ENCODE data around the gene FNBP1.
"Not testable (repeated sequence)": the region's sequence is repeated elsewhere in the genome, so short reads cannot be mapped to it uniquely, and the experiment has no call there.

FNBP1 gene

GRCh38 chr9:130010151-130010988 is 32.6 kb downstream of the FNBP1 start:
- Histone ChIP-seq H3K9me3 (ENCODE audit: control insufficient read depth in 5 of 5, low read length in 5 of 5) (peaks cover 0 to 5% (median 0%) of the 10 kb centered on the region in 5 donors), H3K27ac (ENCODE audit: low read depth, low read length) (no peak overlapping the region), H3K4me1 (ENCODE audit: control insufficient read depth in 5 of 5, insufficient read depth in 5 of 5, low read length in 5 of 5) (no peaks in the 10 kb centered on the region), H3K36me3 (ENCODE audit: control insufficient read depth in 5 of 5, insufficient read depth in 5 of 5, low read length in 5 of 5) (no peaks in the 10 kb centered on the region), H3K4me3 (ENCODE audit: low read depth in 1 of 5, low read length in 5 of 5) (no peak overlapping the region), H3K27me3 (ENCODE audit: control insufficient read depth in 5 of 5, insufficient read depth in 4 of 5, low read length in 5 of 5) (no peaks in the 10 kb centered on the region), H3K9ac (ENCODE audit: low read length in 5 of 5) (no peak overlapping the region)

- not testable (repeated sequence) for H3K4me3 ChIP-seq (ENCODE audit: low read depth in 1 of 5, low read length in 5 of 5); H3K27ac ChIP-seq (ENCODE audit: low read depth, low read length); H3K4me1 ChIP-seq (ENCODE audit: control insufficient read depth in 5 of 5, insufficient read depth in 5 of 5, low read length in 5 of 5); H3K9ac ChIP-seq (ENCODE audit: low read length in 5 of 5); H3K36me3 ChIP-seq (ENCODE audit: control insufficient read depth in 5 of 5, insufficient read depth in 5 of 5, low read length in 5 of 5); H3K27me3 ChIP-seq (ENCODE audit: control insufficient read depth in 5 of 5, insufficient read depth in 4 of 5, low read length in 5 of 5); H3K9me3 ChIP-seq (ENCODE audit: control insufficient read depth in 5 of 5, low read length in 5 of 5)
These were observed 33.4 kb downstream of the FNBP1 start for GRCh38 chr9:130009546-130009945.

GRCh38 chr9:130008538-130008937 is 34.5 kb downstream of the FNBP1 start:
- H3K4me1 ChIP-seq (ENCODE audit: control insufficient read depth in 5 of 5, insufficient read depth in 5 of 5, low read length in 5 of 5), result no peaks in the 10 kb centered on the region
- no peak overlapping the region for H3K4me3 ChIP-seq (ENCODE audit: low read depth in 1 of 5, low read length in 5 of 5)
- H3K27me3 ChIP-seq (ENCODE audit: control insufficient read depth in 5 of 5, insufficient read depth in 4 of 5, low read length in 5 of 5), result no peaks in the 10 kb centered on the region
- no peak overlapping the region for H3K9ac ChIP-seq (ENCODE audit: low read length in 5 of 5)
- no peak overlapping the region for H3K27ac ChIP-seq (ENCODE audit: low read depth, low read length)
- peaks cover 0 to 5% (median 0%) of the 10 kb centered on the region in 5 donors for H3K9me3 ChIP-seq (ENCODE audit: control insufficient read depth in 5 of 5, low read length in 5 of 5)
- no peaks in the 10 kb centered on the region for H3K36me3 ChIP-seq (ENCODE audit: control insufficient read depth in 5 of 5, insufficient read depth in 5 of 5, low read length in 5 of 5)

GRCh38 chr9:130006952-130007351 is 36.0 kb downstream of the FNBP1 start:
- not testable (repeated sequence) for H3K4me3 ChIP-seq (ENCODE audit: low read depth in 1 of 5, low read length in 5 of 5); H3K9me3 ChIP-seq (ENCODE audit: control insufficient read depth in 5 of 5, low read length in 5 of 5); H3K36me3 ChIP-seq (ENCODE audit: control insufficient read depth in 5 of 5, insufficient read depth in 5 of 5, low read length in 5 of 5); H3K27ac ChIP-seq (ENCODE audit: low read depth, low read length); H3K4me1 ChIP-seq (ENCODE audit: control insufficient read depth in 5 of 5, insufficient read depth in 5 of 5, low read length in 5 of 5); H3K27me3 ChIP-seq (ENCODE audit: control insufficient read depth in 5 of 5, insufficient read depth in 4 of 5, low read length in 5 of 5); H3K9ac ChIP-seq (ENCODE audit: low read length in 5 of 5)

GRCh38 chr9:130003943-130004552 is 38.9 kb downstream of the FNBP1 start:
- Histone ChIP-seq H3K9me3 (ENCODE audit: control insufficient read depth in 5 of 5, low read length in 5 of 5) (no peaks in the 10 kb centered on the region), H3K27ac (ENCODE audit: low read depth, low read length) (no peak overlapping the region)

GRCh38 chr9:130002320-130002719 is 40.7 kb downstream of the FNBP1 start:
- no peak overlapping the region for H3K27ac ChIP-seq (ENCODE audit: low read depth, low read length)
- H3K4me1 ChIP-seq (ENCODE audit: control insufficient read depth in 5 of 5, insufficient read depth in 5 of 5, low read length in 5 of 5), result peaks cover 0 to 7% (median 0%) of the 10 kb centered on the region in 5 donors
- no peak overlapping the region for H3K9ac ChIP-seq (ENCODE audit: low read length in 5 of 5)
- no peaks in the 10 kb centered on the region for H3K9me3 ChIP-seq (ENCODE audit: control insufficient read depth in 5 of 5, low read length in 5 of 5)
- H3K36me3 ChIP-seq (ENCODE audit: control insufficient read depth in 5 of 5, insufficient read depth in 5 of 5, low read length in 5 of 5), result peaks cover 0 to 3% (median 0%) of the 10 kb centered on the region in 5 donors
- H3K4me3 ChIP-seq (ENCODE audit: low read depth in 1 of 5, low read length in 5 of 5), result no peak overlapping the region
- H3K27me3 ChIP-seq (ENCODE audit: control insufficient read depth in 5 of 5, insufficient read depth in 4 of 5, low read length in 5 of 5), result no peaks in the 10 kb centered on the region

More at GRCh38 chr9:130003943-130004552, 38.9 kb downstream of the FNBP1 start:
- H3K4me3 ChIP-seq (ENCODE audit: low read depth in 1 of 5, low read length in 5 of 5), result no peak overlapping the region
- peaks cover 0 to 2% (median 0%) of the 10 kb centered on the region in 5 donors for H3K4me1 ChIP-seq (ENCODE audit: control insufficient read depth in 5 of 5, insufficient read depth in 5 of 5, low read length in 5 of 5)
- H3K36me3 ChIP-seq (ENCODE audit: control insufficient read depth in 5 of 5, insufficient read depth in 5 of 5, low read length in 5 of 5), result peaks cover 0 to 3% (median 0%) of the 10 kb centered on the region in 5 donors
- H3K27me3 ChIP-seq (ENCODE audit: control insufficient read depth in 5 of 5, insufficient read depth in 4 of 5, low read length in 5 of 5), result no peaks in the 10 kb centered on the region
- no peak overlapping the region for H3K9ac ChIP-seq (ENCODE audit: low read length in 5 of 5)

- no peak overlapping the region for H3K9ac ChIP-seq (ENCODE audit: low read length in 5 of 5)
- H3K4me1 ChIP-seq (ENCODE audit: control insufficient read depth in 5 of 5, insufficient read depth in 5 of 5, low read length in 5 of 5), result peaks cover 0 to 11% (median 2%) of the 10 kb centered on the region in 5 donors
- H3K9me3 ChIP-seq (ENCODE audit: control insufficient read depth in 5 of 5, low read length in 5 of 5), result no peaks in the 10 kb centered on the region
- H3K36me3 ChIP-seq (ENCODE audit: control insufficient read depth in 5 of 5, insufficient read depth in 5 of 5, low read length in 5 of 5), result peaks cover 0 to 3% (median 0%) of the 10 kb centered on the region in 5 donors
- H3K27ac ChIP-seq (ENCODE audit: low read depth, low read length), result no peak overlapping the region
- H3K27me3 ChIP-seq (ENCODE audit: control insufficient read depth in 5 of 5, insufficient read depth in 4 of 5, low read length in 5 of 5), result no peaks in the 10 kb centered on the region
- H3K4me3 ChIP-seq (ENCODE audit: low read depth in 1 of 5, low read length in 5 of 5), result no peak overlapping the region
These were observed 41.8 kb downstream of the FNBP1 start for GRCh38 chr9:130001190-130001589.

GRCh38 chr9:129999141-129999510 is 43.9 kb downstream of the FNBP1 start:
- Histone ChIP-seq H3K4me1 (ENCODE audit: control insufficient read depth in 5 of 5, insufficient read depth in 5 of 5, low read length in 5 of 5) (peaks cover 0 to 26% (median 14%) of the 10 kb centered on the region in 5 donors), H3K9me3 (ENCODE audit: control insufficient read depth in 5 of 5, low read length in 5 of 5) (no peaks in the 10 kb centered on the region), H3K27ac (ENCODE audit: low read depth, low read length) (no peak overlapping the region)

GRCh38 chr9:129998491-129999140 is 44.4 kb downstream of the FNBP1 start:
- no peak overlapping the region for H3K9ac ChIP-seq (ENCODE audit: low read length in 5 of 5)
- no peaks in the 10 kb centered on the region for H3K27me3 ChIP-seq (ENCODE audit: control insufficient read depth in 5 of 5, insufficient read depth in 4 of 5, low read length in 5 of 5)
- no peaks in the 10 kb centered on the region for H3K9me3 ChIP-seq (ENCODE audit: control insufficient read depth in 5 of 5, low read length in 5 of 5)
- H3K36me3 ChIP-seq (ENCODE audit: control insufficient read depth in 5 of 5, insufficient read depth in 5 of 5, low read length in 5 of 5), result peaks cover 0 to 4% (median 0%) of the 10 kb centered on the region in 5 donors
- no peak overlapping the region for H3K4me3 ChIP-seq (ENCODE audit: low read depth in 1 of 5, low read length in 5 of 5)
- peaks cover 0 to 26% (median 14%) of the 10 kb centered on the region in 5 donors for H3K4me1 ChIP-seq (ENCODE audit: control insufficient read depth in 5 of 5, insufficient read depth in 5 of 5, low read length in 5 of 5)
- no peak overlapping the region for H3K27ac ChIP-seq (ENCODE audit: low read depth, low read length)

More at GRCh38 chr9:129999141-129999510, 43.9 kb downstream of the FNBP1 start:
- Histone ChIP-seq H3K36me3 (ENCODE audit: control insufficient read depth in 5 of 5, insufficient read depth in 5 of 5, low read length in 5 of 5) (peaks cover 0 to 3% (median 0%) of the 10 kb centered on the region in 5 donors), H3K27me3 (ENCODE audit: control insufficient read depth in 5 of 5, insufficient read depth in 4 of 5, low read length in 5 of 5) (no peaks in the 10 kb centered on the region), H3K4me3 (ENCODE audit: low read depth in 1 of 5, low read length in 5 of 5) (no peak overlapping the region), H3K9ac (ENCODE audit: low read length in 5 of 5) (no peak overlapping the region)

GRCh38 chr9:129997706-129998105 is 45.3 kb downstream of the FNBP1 start:
- H3K9me3 ChIP-seq (ENCODE audit: control insufficient read depth in 5 of 5, low read length in 5 of 5); H3K27ac ChIP-seq (ENCODE audit: low read depth, low read length); H3K27me3 ChIP-seq (ENCODE audit: control insufficient read depth in 5 of 5, insufficient read depth in 4 of 5, low read length in 5 of 5); H3K9ac ChIP-seq (ENCODE audit: low read length in 5 of 5); H3K36me3 ChIP-seq (ENCODE audit: control insufficient read depth in 5 of 5, insufficient read depth in 5 of 5, low read length in 5 of 5); H3K4me3 ChIP-seq (ENCODE audit: low read depth in 1 of 5, low read length in 5 of 5): not testable (repeated sequence)
- peaks cover 0 to 26% (median 14%) of the 10 kb centered on the region in 5 donors for H3K4me1 ChIP-seq (ENCODE audit: control insufficient read depth in 5 of 5, insufficient read depth in 5 of 5, low read length in 5 of 5)

Data from subcutaneous abdominal adipose tissue (tissue), 5 donors.